Astrocyte of the hippocampus (primary cell): ENCODE data around the gene TSPEAR.

Source experiments
- DNase-seq: peaks from one replicate; pipeline ENCODE4 v3.0.0; 2011; ENCODE audit warnings: low read depth, low spot score

TSPEAR gene

DNA sequence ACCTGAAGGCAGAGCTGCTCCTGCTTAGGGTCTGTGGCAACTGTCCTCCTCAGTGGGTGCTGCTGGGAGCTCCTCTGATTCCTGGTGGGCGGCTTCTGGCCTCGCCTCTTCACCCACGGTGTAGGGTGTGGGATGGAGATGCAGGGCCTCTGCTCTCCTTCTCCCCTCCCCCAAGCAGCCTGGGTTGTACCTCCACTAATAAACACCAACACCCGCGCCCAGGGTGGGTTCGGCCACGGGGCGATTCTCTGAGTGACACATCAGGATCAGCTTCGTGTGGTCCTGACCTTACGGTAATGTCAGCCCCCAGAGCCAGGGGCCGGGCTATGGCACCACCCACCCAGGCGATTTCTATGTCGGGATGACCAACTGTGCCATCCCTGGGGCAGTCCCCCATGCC, 195.0 kb downstream of the TSPEAR start:
- no peak for DNase-seq

DNA sequence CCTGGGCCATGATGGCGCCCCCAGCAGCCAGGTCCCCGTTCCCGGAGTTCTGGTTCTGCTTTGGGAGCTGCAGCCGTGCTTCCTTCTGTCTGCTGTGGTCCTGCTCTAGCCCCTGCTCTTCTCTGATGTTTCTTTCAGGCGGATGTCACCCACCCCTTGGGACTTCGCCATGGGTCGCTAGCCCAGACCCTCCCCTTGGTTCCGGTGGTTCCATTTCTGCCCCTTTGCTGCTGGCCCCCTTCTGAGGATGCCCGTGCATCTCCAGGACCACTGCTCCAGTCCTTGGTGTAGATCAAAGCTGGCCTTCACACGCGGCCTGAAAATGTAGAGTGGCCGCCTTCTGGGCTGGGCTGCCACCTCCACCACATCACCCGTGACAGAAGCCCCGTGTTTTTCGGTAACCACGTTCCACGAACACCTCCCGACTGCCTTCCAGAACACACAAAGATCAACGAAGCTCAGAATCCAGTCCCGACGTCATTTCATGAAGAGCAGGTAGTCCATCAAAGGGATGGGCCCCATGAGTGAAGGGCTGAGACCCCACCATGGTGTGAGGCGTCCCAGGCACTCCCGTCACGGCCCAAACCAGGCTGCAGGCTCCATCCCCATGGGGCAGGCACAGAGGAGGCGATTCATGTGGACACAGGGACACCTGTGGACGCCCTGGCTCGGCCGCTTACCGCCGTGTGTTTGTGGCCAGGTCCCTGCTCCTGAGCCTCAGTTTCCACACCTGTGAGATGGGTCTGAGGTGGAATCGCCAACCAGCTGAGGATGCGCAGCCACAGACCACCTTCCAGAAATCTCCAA, 195.8 kb downstream of the TSPEAR start:
- no peak for DNase-seq

DNA sequence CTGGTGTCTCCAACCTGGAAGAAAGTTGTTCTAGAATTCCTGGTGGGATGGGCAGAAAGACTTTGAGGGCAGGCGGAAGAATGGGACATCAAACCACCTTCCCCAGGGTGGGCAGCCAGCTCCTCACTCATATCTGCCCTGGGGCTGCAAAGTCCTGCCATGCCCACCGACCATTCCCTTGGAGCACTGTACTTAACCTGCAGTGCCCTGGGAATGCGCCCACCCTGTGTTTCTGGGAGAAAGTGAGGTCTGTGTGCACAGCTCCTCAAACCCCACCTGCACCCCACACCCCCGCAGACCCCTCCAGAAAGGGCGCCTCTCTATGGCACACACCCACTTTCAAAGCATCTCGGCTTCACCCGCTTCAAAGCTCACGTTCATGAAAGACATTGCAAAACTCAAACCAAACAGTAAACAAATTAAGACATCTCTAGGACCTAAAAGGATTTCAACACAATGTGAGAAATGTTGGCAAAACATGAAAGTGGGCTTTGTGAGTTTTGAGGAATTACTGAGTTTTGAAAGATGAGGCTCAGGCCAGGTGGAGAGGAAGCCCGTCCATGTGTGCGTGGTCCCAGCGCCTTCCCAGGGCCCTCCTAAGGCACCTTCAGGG, 196.5 kb downstream of the TSPEAR start:
- DNase-seq, result no peak

DNA sequence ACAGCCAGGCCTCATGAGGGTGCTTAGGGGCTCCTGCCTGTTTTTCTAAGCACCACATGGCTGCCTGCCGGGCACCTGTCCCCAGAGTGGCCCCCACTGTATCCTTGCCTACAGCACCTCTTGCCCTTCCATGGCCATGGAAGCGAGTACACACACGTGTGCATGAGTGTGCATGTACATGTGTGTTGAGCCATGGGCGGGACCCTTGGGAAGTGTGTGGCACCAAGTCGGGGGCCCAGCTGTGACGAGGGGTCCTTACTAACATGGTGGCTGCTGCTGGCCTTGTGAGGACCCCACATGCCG, 197.2 kb downstream of the TSPEAR start:
- DNase-seq, result no peak

DNA sequence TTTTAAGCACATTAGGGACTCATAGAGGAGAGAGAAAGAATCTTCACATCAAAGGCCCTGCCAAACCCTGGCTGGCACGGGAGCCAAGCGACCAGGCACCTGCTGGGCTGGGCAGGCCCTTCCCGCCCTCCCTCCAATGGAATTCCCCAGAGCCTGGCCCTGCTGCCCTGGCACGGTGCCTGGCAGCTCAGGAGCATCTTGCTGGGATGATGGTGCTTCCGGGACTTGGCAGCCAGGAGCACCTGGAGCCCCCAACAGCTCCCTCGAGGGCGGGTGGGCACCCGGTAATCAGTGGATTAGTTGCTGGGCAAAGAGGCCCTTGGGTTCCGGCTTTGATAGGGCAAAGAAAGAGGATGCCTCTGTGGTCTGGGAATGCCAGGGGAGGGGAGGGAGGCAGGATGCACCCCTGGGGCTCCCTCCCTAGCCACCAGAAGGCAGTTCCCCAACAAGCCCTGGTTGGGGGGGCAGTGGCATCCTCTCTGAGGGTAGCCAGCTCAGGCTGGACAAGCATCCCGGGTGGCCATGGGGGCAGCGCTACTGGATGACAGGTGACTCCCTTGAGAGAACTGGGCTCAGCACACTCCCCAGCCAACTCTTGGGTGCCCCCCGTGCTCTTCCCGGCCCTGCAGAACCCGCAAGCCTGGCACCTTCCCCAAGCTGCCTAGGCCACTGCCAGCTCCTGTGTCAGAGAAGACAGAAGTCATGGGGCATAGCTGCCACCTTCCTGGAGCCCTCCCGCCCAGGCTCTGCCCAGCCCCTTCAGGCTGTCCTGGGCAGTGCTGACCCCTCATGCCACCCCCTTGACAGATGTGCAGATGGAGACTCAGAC, 197.8 kb downstream of the TSPEAR start:
- DNase-seq, result no peak

DNA sequence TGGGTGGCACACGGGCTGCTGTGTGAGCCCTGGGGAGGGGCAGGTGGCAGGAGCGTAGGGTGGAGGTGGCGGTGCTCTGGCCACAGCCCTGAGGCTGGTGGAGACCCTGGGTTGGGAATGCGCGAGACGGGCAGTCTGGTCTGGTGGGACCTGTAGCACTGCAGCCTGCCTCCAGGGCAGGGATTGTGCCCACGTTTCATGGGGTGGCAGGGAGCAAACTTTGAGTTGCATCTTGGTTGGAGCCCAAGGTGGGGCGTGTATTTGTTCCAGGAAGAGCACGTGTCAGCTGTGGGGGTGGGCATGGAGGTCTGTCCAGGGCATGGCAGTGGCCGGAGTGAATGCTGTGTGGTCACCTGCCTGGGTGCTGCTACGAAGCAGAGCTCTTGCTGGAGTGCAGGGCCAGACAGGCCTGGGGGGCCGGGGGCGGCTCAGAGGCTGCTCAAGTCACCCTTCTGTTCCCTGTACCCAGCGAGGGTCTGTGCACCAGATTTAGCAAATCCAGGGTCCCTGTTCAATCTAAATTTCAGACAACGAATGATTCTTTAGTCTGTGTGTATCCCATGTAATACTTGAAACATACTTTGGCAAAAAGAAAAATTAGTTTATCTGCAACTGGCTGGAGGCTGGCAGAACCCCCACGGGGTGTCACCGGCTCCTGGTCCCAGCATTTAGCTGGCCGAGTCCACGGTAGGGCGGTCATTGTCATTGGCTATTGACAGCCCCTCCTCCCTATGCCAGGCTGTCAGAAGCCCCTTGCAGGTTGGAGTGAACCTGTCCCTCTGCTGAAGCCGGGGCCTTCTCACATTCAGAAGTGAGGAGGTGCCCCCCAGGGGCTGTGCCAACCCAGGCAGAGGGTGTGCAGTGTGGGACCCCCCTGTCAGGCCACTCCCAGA, 198.6 kb downstream of the TSPEAR start:
- DNase-seq, result no peak

DNA sequence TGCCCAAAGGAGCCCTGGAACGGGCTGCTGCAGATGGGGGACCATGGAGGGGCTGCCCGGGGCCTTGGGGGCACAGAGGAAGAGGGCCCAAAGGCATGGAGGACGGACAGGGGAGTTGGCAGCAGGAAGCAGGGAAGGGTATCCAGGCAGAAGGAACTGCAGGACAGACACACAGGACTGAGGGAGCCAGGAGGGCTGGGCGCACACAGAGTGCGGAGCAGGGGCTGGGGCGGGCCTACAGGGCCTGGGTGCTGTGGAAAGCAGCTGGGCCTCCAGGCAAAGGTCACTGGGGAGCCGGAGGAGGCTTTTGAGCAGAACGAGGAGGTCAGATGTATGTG, 199.5 kb downstream of the TSPEAR start:
- no peak for DNase-seq

DNA sequence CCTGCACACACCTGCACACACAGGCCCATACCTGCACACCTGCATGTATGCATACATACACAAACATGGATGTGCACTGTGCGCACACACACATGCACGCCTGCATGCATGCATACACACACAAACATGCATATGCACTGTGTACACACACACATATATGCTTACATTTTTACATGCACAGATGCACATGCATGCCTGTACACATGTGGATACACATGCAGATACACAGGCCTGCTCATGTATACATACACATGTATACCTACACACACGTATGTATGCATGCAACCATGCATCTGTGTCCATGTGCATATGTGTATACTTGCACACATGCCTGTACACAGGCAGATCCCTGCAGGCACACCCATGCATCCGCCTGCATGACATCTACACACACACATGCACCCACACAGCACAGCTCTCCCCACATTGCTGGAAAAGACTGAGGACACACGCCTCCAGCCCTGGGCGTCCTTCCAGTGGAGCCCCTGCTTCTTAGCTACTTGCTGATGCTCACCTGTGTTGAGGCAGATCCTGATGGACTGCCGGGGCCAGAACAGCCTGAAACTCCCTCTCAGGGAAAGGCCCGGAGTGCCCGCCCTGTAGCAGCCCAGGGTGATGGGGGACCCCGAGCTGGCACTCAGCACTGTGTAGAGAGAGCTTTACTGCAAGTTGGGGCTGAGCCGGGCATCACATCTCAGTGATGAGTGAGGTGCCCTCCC, 200.0 kb downstream of the TSPEAR start:
- no peak for DNase-seq

DNA sequence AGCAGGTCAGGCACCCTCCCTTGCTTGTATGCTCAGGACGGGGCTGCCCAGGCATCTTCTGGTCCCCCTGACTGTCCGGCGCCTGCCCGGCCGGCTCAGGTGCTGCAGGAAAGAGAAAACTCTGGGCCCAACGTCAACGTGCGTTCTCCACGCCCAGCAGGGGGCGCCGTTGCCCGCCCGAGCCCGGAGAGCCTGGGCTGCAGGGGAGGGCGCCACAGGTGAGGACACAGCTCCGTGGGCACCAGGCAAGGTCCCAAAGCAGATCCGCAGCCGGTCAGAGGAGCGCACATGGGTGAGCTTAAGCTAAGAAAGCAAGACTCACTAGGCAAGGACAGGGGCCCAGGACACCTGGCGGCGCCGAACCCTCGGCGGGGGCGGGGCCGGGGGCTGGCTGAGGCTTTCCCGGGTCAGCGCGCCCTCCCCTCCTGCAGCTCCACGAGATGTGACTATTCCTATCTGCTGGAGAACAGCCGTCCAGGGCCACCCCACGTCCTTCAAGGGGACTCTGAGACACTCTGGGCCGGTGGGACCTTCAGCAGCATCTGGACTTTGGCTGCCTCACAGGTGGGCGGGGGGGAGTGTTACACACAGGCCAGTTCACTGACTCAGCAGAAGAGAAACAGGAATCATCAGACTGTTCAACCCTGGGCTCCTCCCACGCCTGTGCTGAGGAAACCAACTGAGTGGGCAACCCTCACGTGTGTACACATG, 200.7 kb downstream of the TSPEAR start:
- DNase-seq, result peak; percentile 73

DNA sequence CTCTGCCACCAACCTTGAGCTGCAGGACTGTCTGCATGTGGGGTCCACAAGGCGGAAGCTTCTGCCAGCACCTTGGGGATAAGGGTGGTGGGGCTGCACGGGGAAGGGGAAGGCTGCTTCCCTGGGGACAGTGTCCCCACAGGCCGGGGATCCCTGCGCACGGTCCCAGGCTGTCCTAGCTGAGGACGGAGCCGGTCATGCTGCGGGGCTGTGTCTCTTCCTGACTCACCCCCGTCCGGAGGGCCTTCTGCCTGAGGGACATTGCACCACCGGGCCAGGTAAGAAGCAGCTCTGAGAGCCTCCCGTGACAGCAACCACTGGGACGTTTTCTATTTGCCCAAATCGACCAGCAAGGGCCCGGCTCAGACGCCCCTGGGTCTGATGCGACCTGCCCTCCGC, 201.3 kb downstream of the TSPEAR start:
- DNase-seq, result no peak

DNA sequence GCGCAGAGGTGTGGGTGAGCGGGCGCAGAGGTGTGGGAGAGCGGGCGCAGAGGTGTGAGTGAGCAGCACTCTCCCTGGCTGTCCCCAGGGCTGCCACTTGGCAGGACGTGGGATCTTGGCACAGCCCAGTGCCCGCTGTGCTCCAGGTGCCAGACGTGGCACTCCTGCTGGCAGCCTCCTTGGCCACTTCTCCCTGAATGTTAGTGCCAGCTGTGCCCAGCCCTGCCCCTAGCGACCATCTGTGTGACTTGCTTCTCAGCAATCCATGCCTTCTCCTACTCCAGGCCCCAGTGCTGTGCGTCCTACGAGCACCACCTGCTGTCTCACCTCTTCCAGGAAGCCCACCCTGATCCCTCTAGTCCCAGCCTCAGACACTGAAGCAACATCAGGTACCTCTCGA, 201.8 kb downstream of the TSPEAR start:
- DNase-seq, result no peak

DNA sequence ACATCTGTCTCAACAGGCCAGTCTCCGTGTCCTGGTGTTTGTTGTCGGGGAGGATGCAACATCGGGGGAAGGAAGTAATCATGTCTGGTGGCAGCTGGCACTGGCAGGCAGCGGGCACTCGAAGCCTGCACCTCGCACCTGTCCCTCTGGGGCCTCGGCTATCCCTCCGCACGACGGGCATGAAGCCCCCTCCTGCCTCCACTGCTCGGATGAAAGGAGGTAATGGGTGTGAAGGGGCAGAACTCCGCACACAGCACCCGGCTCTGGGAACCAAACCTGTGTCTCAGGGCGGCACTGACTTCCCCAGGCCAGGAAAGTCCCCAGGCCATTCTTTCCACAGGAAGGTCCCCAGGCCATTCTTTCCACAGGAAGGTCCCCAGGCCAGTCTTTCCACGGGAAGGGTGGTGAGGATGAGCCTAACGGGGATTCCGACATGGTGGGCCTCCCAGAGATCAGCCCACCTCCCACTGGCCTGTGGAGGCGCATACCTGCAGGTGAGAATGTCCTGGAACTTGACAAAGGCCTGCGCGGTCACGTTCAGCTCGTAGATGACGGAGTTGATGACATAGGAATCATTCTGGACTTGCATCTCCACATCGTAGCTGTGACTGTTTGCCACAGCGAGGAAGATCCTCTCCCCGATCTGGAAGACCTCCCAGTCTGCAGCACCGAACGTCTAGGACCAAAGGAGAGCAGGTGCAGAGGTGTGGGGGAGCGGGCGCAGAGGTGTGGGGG, 202.5 kb downstream of the TSPEAR start:
- DNase-seq, result no peak

DNA sequence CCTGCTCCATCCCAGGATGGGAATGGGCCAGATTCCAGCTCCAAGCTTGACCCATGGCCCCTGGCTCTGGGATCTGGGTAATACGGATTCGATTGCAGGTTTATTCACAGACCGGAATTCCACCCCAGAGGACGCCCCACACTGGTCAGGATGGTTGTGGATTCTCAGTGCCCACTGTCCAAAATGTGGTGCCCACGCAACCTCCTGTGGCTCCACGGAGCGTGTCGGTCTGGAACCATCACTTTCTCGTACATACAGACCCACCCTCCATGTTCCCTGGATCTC, 203.0 kb downstream of the TSPEAR start:
- DNase-seq, result no peak

DNA sequence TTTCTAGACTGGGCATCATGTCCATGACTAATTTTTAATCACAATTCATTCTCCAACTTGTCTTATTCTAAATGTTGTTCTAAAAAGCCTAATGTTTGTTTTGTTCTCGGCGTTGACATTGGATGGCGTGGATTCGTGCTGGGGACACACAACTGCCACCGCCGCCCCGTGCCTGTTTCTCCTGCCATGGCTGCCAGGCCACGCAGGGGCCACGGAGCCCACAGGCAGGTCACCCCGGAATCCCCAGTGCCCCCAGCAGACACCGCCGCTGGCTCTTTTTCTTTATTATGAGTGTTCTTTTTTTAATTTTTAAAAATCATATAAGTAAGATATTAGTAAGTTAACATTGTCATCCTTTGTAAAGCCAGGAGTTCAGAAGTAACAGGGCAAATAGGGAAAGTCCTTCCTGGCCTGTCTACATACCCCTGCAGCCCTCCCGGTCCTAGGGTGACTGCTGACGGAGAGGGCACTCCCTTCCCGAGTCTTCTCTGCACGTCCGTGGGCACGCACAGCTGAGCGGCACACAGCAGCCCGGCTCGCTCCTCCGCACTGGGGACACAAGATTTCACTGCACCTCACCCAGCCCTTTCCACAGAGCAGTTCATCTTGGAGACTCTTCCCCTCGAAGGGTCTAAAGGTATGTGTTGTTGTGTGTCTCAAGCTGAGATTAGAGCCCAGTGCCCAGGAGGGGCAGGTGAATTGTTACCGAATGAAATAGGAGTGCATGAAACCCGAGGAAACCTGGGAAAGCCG, 203.5 kb downstream of the TSPEAR start:
- no peak for DNase-seq

DNA sequence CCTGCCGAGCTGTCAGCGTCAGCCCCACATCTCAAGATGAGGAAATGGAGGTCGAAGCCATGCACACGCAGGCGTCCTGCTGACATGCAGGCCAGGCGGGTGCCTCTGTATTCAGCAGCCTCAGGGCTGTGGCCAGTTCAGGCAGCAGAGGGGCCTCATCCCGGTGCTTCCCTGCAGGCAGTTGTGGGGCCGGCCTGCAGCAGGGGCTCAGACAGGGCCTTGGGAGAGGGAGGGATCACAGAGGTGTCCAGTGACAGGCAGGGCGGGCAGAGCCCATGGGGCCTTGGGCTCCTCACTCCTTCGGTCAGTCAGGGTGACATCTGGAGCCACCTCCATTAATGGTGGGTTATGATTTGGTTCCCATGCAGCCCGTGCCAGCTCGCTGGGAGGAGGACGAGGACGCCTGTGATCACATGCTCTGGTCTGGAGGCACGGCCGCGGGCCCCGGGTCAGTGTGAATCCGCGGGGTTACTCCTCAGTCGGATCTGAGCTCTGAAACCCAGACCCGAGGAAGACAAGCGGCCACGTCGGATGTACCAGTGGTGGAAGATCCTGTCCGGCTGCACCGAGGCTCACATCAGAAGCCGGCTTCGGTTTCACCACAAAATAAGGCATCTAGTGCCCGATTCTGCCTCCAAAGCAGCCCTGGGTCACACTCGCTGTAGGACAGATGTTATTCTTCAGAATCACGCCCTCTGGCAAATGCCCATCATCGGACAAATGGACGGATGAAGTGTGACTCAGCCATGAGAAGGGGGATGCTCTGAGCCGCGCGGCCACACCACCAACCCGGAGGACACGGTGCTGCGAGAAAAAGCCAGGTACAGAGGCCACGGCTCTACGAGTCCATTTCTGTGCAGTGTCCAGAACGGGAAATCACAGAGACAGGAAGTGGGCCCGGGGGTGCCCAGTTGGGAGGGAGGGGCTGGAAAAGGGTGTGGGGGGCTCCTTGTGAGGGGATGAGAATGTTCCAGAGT, 204.8 kb downstream of the TSPEAR start:
- DNase-seq, result no peak

DNA sequence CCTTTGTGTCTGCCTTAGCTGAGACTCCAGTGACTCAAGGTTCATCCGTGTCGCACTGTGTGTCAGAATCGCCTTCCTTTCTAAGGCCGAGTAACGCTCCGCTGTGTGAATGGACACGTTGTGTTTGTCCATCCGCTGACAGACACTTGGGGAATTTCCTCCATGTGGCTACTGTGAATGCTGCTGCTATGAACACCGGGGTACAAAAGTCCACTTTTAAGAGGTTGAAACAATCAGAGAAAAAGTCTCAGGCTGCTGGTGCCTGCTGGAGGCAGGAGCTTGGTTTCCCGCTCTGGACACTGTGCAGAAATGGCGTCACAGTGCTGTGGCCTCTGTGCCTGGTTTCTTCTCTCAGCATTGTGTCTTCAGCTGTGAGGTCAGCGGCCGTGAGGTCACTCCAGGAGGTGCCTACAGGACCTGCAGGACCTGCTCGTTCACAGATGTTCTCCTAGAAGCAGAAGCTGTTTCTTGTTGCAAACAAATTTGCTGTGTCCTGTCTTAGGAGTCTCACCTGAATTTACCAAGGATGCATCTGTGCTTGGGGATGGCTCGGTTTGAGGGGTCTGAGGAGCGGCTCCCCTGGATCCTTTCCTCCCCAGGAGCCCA, 205.6 kb downstream of the TSPEAR start:
- peak; percentile 16 for DNase-seq

DNA sequence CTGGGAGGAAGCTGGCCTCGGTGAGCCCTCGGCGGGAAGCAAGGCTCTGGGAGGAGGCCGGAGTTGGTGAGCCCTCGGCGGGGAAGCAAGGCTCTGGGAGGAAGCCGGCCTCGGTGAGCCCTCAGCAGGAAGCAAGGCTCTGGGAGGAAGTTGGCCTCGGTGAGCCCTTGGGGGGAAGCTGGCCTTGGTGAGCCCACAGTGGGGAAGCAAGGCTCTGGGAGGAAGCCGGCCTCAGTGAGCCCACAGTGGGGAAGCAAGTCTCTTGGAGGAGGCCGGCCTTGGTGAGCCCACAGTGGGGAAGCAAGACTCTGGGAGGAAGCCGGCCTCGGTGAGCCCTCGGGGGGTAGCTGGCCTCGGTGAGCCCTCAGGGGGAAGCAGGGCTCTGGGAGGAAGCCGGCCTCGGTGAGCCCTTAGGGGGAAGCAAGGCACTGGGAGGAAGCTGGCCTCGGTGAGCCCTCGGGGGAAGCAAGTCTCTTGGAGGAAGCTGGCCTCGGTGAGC, 207.4 kb downstream of the TSPEAR start:
- DNase-seq, result no peak
